Aorta (tissue), 5 donors: Measurements from ENCODE around the gene CHST12. TPM values are rescaled to one million over a fixed set of nuclear protein-coding genes. Genes with fewer than 3 reads are reported as not detected.

Experiments used
- ATAC-seq: fragments of 200-7000 bp; cut with Tn5 transposase; one replicate; pipeline ENCODE4 v1.9.1; 2022; ENCODE audit warnings: moderate library complexity; ENCODE audit not compliant: low FRiP score
- DNase-seq, 2 donors: peaks; one replicate each; pipeline ENCODE4 v3.0.0-alpha.2; 2020
- H3K27ac ChIP-seq, 2 donors: one replicate each; pipeline ENCODE4 v1.5.1; 2013; ENCODE audit warnings: low read length in 2 of 2, mild to moderate bottlenecking in 2 of 2, moderate library complexity in 2 of 2, control low read depth in 1 of 2, inconsistent platforms in 1 of 2, low read depth in 1 of 2
- H3K27me3 ChIP-seq, 2 donors: one replicate each; pipeline ENCODE4 v1.6.1; 2013; ENCODE audit warnings: control low read depth in 1 of 2, low read length in 1 of 2, mild to moderate bottlenecking in 1 of 2, moderate library complexity in 1 of 2; ENCODE audit not compliant: insufficient read depth in 2 of 2, control insufficient read depth in 1 of 2
- H3K36me3 ChIP-seq, 2 donors: one replicate each; pipeline ENCODE4 v1.6.1; 2013; ENCODE audit warnings: control low read depth in 1 of 2, low read length in 1 of 2, mild to moderate bottlenecking in 1 of 2; ENCODE audit not compliant: insufficient read depth in 2 of 2, control insufficient read depth in 1 of 2
- H3K4me1 ChIP-seq, 2 donors: one replicate each; pipeline ENCODE4 v1.6.1; 2013; ENCODE audit warnings: low read length in 2 of 2, control low read depth in 1 of 2, mild to moderate bottlenecking in 1 of 2, moderate library complexity in 1 of 2; ENCODE audit not compliant: insufficient read depth in 2 of 2, control insufficient read depth in 1 of 2
- H3K4me3 ChIP-seq, 2 donors: one replicate each; pipeline ENCODE4 v1.5.1; 2013; ENCODE audit warnings: low read length in 2 of 2, control low read depth in 1 of 2, mild to moderate bottlenecking in 1 of 2
- H3K9me3 ChIP-seq: one replicate; pipeline ENCODE4 v1.6.1; 2013; ENCODE audit warnings: mild to moderate bottlenecking, low read length; ENCODE audit not compliant: control insufficient read depth
- WGBS, 2 donors: extraction: QIAGEN DNeasy Blood & Tissue Kit; methylation state at CpG; one replicate each; pipeline ENCODE4 v1.1.7; 2013; 5-methylcytosine and 5-hydroxymethylcytosine counted together
- intact Hi-C, 2 donors: fragments of 100-400 bp; cut with DNase I; formaldehyde crosslinking; loops; one replicate each; pipeline versions ENCODE4 v1.14.2 to v1.15.0; 2022
- long read RNA-seq, 2 donors: library from polyadenylated mRNA; unstranded; transcript quantifications; one replicate each; pipeline ENCODE4 v2.0.0, GENCODE V29; 2020 to 2021
- polyA plus RNA-seq, 2 donors: library from polyadenylated mRNA; stranded (reverse); fragments of 200-250 nt; gene quantifications; one replicate each; pipeline ENCODE4 v1.2.3, GENCODE V29; 2013
- total RNA-seq, 2 donors: library from RNA; stranded (reverse); fragmentation: NEBNext Ultra II Directional; extraction: Animal tissue kit (Norgen Biotek cat#: 25700); gene quantifications; one replicate each; pipeline ENCODE4 v1.2.1, GENCODE V29; 2021
- donor health status: healthy with polysubstance abuse.
- donor health status: Bipolar disorder and iron deficiency.
- donor health status: DM: no; HTN: no; CAD: no.
- donor health status: DM: no; HTN: no; CAD: no.
- donor health status: DM: yes; HTN: yes; CAD: no.

CHST12 gene
- total RNA-seq = 10 to 100 TPM; 19.6 to 31.8 TPM
- polyA plus RNA-seq = 10 to 100 TPM in 1 of 2 donors, 1 to 10 TPM in 1; 2.9 to 16.0 TPM
- long read RNA-seq, donor 1, full-length matches to known transcripts = 115 of 172 reads
- long read RNA-seq, donor 1, partial matches to known transcripts = 17 of 172 reads
- long read RNA-seq, donor 1, other reads (novel, unspliced or antisense) = 40 of 172 reads
- long read RNA-seq, donor 2, full-length matches to known transcripts = 28 of 44 reads
- long read RNA-seq, donor 2, partial matches to known transcripts = 4 of 44 reads
- long read RNA-seq, donor 2, other reads (novel, unspliced or antisense) = 12 of 44 reads

DNA sequence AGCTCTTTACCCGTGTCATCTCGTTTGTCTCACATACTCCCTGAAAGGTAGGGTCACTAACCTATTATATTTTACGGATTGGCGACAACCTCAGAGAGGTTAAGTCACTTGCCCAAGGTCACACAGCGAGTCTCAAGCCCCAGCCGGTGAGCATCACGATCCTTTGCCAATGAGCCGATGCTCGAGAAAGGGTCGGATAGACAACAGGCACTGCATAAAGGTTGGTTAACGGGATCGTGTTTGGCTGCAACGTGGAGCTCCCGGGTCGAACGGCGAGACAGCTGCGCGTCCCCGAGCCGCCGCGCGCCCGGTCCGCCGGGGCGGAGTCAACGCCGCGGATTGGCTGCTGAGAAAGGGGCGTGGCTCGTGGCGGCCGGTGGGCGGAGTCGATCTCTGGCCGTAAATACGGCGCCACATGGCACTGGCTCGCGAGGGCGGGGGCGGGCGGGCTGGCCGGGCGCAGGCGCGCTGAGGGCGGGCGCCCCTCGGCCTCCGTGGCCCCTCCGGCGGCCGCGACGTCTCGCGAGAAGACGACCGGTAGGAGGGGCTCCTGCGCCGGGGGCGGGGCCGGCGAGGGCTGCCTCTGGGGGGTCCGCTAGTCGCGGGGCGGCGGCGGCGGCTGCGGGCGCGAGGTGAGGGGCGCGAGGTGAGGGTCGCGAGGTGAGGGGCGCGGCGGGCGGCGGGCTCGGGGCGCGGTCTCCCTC is at the start of gene CHST12:
CHST12 (plus strand) TSS at position 598 of the 704 bp plus-strand sequence. CDS start 29,029 bp downstream, outside the sequence.
- intact Hi-C loops = loop anchor here in 1 of 2 donors (5.0 kb wide), 1 partner anchor 239 kb away; no protein-coding TSS in a partner anchor

DNA sequence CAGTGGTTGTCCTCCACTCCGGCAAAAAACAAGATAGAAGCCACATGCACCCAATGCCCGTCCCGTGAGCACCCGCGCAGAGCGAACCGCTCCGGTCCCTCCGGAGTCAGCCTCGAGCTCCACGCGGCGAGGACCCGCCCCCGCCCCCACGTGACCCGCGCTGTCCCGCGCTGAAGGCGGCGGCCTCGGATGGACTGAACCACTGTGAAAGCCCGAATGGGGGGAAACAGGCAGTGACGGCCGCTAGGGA is 49.5 kb upstream of the CHST12 start:
- H3K36me3 ChIP-seq = no peaks in the 10 kb centered on the region
- WGBS, 2 donors = 0 to 1% methylated on average over 26 of the region's 26 CpGs
- DNase-seq (peak; percentile 93 to 96), ATAC-seq (peak; percentile 95)
- H3K4me3 ChIP-seq = peak overlapping the region; percentile 16 to 27
- H3K27ac ChIP-seq = peak overlapping the region; percentile 84 to 91
- no peaks in the 10 kb centered on the region for H3K4me1 ChIP-seq
- H3K9me3 ChIP-seq = no peaks in the 10 kb centered on the region
- intact Hi-C loops = loop anchor here in 1 of 2 donors (2.0 to 10.0 kb wide), 2 partner anchors 39 to 779 kb away; partner anchors contain the start of genes PSMG3 and SNX8
- H3K27me3 ChIP-seq = no peaks in the 10 kb centered on the region

More for the DNA sequence above, at the start of gene CHST12:
- 2 to 3% methylated on average over 49 to 89 of the region's 89 CpGs for WGBS, 2 donors
- Histone ChIP-seq H3K36me3 (no peaks in the 10 kb centered on the region), H3K4me3 (peak within 1 kb of the TSS; percentile 86 to 89), H3K4me1 (no peaks in the 10 kb centered on the region), H3K9me3 (no peaks in the 10 kb centered on the region), H3K27ac (no peak within 1 kb of the TSS), H3K27me3 (no peaks in the 10 kb centered on the region)
- ATAC-seq = peak; percentile 93
- DNase-seq = peak; percentile 96 to 98

DNA sequence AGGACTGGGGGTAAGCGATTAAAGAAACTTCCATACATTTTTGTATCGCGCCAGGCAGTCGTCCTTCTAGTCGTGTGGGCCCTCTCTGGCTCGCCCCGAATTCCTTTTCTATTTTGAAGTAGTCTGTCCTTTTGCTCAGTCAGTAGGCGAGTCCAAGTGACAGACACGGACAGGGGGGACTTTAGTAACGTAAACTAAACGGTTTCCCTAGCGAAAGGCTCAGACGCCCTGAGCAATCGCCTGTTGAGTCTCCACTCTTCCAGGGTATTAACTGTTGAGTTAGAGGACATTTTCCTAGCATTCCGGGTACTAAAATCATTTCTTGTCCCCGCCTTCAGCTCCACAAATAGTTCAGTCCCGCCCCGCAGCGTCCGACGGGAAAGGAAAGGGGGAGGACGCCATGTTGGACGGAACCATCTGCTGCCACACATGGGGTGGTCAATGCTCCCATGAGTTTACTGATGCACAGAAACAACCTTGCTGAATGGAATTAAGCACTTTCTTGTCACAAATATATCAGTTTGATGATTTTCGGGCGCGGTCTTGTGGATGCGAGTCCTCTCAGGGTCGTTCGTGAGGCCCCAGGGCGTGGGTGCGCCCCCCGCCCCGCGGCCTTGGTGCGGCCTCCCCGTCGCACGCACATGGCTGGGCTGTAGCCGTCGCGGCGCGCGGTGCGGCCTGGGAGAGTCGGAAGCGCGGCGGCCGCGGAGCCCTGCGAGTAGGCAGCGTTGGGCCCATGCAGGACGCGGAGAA is 49.0 kb upstream of the CHST12 start, which contains the start of gene EIF3B:
EIF3B (plus strand) TSS at position 642 of the 753 bp plus-strand sequence; CDS start at position 737, 95 bp downstream.
- H3K4me1 ChIP-seq = no peaks in the 10 kb centered on the region
- intact Hi-C loops = loop anchor here in 1 of 2 donors (2.0 to 10.0 kb wide), 2 partner anchors 40 to 780 kb away; partner anchors contain the start of genes PSMG3 and SNX8
- 0% methylated on average over 55 of the region's 55 CpGs for whole genome bisulfite sequencing, 2 donors

DNA sequence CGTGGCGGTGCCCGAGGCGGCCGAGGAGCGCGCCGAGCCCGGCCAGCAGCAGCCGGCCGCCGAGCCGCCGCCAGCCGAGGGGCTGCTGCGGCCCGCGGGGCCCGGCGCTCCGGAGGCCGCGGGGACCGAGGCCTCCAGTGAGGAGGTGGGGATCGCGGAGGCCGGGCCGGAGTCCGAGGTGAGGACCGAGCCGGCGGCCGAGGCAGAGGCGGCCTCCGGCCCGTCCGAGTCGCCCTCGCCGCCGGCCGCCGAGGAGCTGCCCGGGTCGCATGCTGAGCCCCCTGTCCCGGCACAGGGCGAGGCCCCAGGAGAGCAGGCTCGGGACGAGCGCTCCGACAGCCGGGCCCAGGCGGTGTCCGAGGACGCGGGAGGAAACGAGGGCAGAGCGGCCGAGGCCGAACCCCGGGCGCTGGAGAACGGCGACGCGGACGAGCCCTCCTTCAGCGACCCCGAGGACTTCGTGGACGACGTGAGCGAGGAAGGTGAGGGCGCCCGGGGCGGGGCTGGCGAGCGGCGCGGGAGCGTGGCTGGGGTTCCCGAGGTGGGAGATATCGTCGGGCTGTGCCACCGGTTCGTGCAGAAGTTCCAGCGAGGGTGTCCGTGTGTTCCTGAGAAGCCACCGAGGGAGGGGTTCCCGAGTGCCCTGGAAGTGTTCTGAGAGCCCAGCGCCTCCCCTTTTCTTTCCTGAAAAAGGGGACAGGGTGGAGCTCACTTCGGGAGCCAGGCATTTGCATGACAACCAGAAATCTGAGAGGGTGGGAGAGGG is 48.3 kb upstream of the CHST12 start:
- Histone ChIP-seq H3K27ac (no peak overlapping the region), H3K9me3 (no peaks in the 10 kb centered on the region), H3K4me1 (no peaks in the 10 kb centered on the region), H3K27me3 (no peaks in the 10 kb centered on the region), H3K4me3 (peak overlapping the region; percentile 83 to 95), H3K36me3 (peaks cover 0 to 1% of the 10 kb centered on the region in 2 donors)
- ATAC-seq = no peak
- no peak for DNase-seq
- intact Hi-C loops = loop anchor here in 1 of 2 donors (2.0 to 10.0 kb wide), 2 partner anchors 40 to 780 kb away; partner anchors contain the start of genes PSMG3 and SNX8
- WGBS, 2 donors = 1% methylated on average over 84 to 92 of the region's 92 CpGs

More for the DNA sequence above, 49.0 kb upstream of the CHST12 start, which contains the start of gene EIF3B:
- DNase-seq = peak; percentile 95
- Histone ChIP-seq H3K36me3 (no peaks in the 10 kb centered on the region), H3K9me3 (no peaks in the 10 kb centered on the region), H3K4me3 (peak within 1 kb of the TSS; percentile 83 to 95), H3K27me3 (no peaks in the 10 kb centered on the region), H3K27ac (peak within 1 kb of the TSS; percentile 84 to 91)
- ATAC-seq = peak; percentile 97

DNA sequence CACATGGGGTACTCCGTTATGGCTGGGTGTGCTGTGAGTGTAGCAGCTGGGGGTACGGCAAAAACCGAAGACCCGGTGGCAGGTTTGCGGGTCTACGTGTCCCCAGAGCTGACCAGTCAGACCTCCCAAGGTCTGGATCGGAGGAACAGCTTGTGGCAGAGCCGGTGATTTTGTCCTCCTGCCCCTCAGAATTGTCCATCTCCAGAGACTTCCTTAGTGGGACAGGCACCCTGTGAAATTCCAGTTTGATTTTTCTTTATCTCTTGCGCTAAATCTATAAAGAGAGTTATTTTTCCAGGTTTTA is 47.8 kb upstream of the CHST12 start:
- H3K27ac ChIP-seq = no peak overlapping the region
- H3K4me3 ChIP-seq = peak overlapping the region; percentile 83 to 95
- 4% methylated on average over 9 of the region's 9 CpGs for WGBS, 2 donors
- peaks cover 0 to 4% of the 10 kb centered on the region in 2 donors for H3K36me3 ChIP-seq
- H3K4me1 ChIP-seq = no peaks in the 10 kb centered on the region
- intact Hi-C loops = loop anchor here in 1 of 2 donors (2.0 to 10.0 kb wide), 2 partner anchors 41 to 781 kb away; partner anchors contain the start of genes PSMG3 and SNX8
- DNase-seq (no peak), ATAC-seq (no peak)
- no peaks in the 10 kb centered on the region for H3K27me3 ChIP-seq
- no peaks in the 10 kb centered on the region for H3K9me3 ChIP-seq

DNA sequence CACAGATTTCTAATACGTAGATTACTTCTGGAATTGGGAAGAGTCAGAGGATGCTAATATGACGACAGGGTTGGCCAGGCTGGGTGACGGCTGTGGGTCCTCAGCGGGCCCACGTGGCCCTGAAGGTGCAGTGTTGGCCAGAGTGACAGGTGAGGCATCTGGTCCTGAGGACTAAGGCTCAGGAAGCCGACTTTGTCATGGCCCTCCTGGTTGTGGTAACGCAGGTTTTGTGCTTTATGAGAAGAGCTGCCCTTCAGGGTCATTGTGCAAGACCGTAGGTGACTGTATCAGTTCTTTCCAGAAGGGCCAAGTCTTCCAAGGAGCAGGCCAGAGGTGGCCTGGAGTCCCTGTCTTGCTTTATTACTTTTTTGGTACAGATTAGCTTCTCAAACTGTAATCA is 46.2 kb upstream of the CHST12 start:
- ATAC-seq = no peak
- no peaks in the 10 kb centered on the region for H3K4me1 ChIP-seq
- peaks cover 0 to 9% of the 10 kb centered on the region in 2 donors for H3K36me3 ChIP-seq
- no peak overlapping the region for H3K4me3 ChIP-seq
- no peaks in the 10 kb centered on the region for H3K27me3 ChIP-seq
- no peak for DNase-seq
- H3K27ac ChIP-seq = no peak overlapping the region
- intact Hi-C loops = loop anchor here in 1 of 2 donors (10.0 kb wide), 1 partner anchor 782 kb away; the partner anchor contains the start of gene PSMG3
- H3K9me3 ChIP-seq = no peaks in the 10 kb centered on the region
- WGBS, 2 donors = 72 to 81% methylated on average over 8 of the region's 8 CpGs

DNA sequence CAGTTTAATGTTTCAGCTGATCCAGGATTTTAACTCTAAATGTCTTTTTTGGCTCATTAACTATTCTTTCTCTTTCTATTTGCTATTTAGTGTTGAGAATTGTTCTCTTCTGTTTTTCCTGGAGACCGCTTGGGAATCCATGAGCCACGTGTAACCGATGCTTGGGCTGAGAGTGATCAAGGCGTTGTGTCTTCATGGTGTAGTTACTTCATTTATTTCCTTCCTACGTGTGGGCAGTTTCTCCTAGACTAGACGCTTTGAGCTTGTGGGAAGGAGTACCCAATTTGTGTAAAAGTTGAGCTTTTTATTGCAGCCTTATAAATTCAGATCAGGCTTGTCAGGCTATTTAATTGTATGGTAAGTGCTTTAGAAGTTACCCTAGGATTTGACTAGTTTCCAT is 45.8 kb upstream of the CHST12 start:
- Histone ChIP-seq H3K27me3 (no peaks in the 10 kb centered on the region), H3K27ac (no peak overlapping the region), H3K4me1 (no peaks in the 10 kb centered on the region), H3K4me3 (no peak overlapping the region), H3K9me3 (no peaks in the 10 kb centered on the region), H3K36me3 (peaks cover 0 to 9% of the 10 kb centered on the region in 2 donors)
- DNase-seq = no peak
- 67 to 71% methylated on average over 6 of the region's 6 CpGs for WGBS, 2 donors
- intact Hi-C loops = loop anchor here in 1 of 2 donors (10.0 kb wide), 1 partner anchor 783 kb away; the partner anchor contains the start of gene PSMG3
- ATAC-seq = no peak
